ENCODE measurements around the gene PTPRG.

DNA sequence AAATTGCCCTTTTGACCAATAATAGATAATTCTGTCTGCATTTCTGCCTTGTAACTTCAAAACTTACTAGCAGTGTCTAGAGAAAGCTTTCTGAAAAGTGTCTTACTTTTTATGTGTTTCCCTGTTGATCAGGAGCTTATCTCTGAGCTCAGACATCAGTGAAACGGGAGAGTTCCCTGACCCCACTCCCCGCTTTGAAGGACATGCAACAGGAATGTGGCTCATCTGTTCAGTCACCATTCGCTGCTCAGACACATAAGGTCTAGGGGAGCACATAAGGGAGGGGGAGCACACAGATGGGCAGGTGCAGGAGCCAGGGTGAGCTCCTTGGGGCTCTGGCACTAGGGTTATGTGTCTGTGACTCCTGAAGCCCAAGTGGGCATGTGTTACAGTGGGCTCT, 607.0 kb downstream of the PTPRG start:
- no peak for TF ChIP-seq EZH2phosphoT487 (IDR thresholded peaks at IDR 0.05; ENCODE audit: insufficient read depth, low read depth)
- TF ChIP-seq EZH2 (IDR thresholded peaks at IDR 0.05; ENCODE audit: insufficient read depth, poor library complexity, severe bottlenecking), result no peak

Data from GM23248 (cell line).